CD4-positive, alpha-beta memory T cell (primary cell): ENCODE data around the gene NCBP2L. TPM values are rescaled to one million over a fixed set of nuclear protein-coding genes. Genes with fewer than 3 reads are reported as not detected.
"Not testable (repeated sequence)": the region's sequence is repeated elsewhere in the genome, so short reads cannot be mapped to it uniquely, and the experiment has no call there.

Source experiments
- CTCF ChIA-PET: fragments of 350-600 bp; sonication (Branson Sonifier 250); formaldehyde crosslinking; loops from one replicate; lab custom pipeline; 2021; ENCODE audit warnings: inconsistent platforms; ENCODE audit not compliant: partially characterized antibody; lab: Charles Lee
- POLR2A ChIA-PET: fragments of 350-600 bp; sonication (Branson Sonifier 250); formaldehyde crosslinking; loops from one replicate; lab custom pipeline; 2021; ENCODE audit not compliant: partially characterized antibody; lab: Charles Lee
- DNase-seq, 5 donors: peaks; one replicate each; pipeline versions ENCODE4 v3.0.0 to v3.0.0-alpha.2; 2020 to 2022; ENCODE audit warnings: mixed read lengths in 1 of 5
- H3K27ac ChIP-seq: one replicate; pipeline ENCODE4 v1.7.0; 2013; ENCODE audit warnings: low read depth, low read length
- H3K27me3 ChIP-seq: 2 replicates; pipeline ENCODE4 v1.7.0; 2013; ENCODE audit warnings: mild to moderate bottlenecking, low read length, moderate library complexity; ENCODE audit not compliant: insufficient read depth
- H3K36me3 ChIP-seq: 2 replicates; pipeline ENCODE4 v1.7.0; 2013; ENCODE audit warnings: mild to moderate bottlenecking, low read length, moderate library complexity; ENCODE audit not compliant: insufficient read depth
- H3K4me1 ChIP-seq: 2 replicates; pipeline ENCODE4 v1.7.0; 2013; ENCODE audit warnings: mild to moderate bottlenecking, low read length, moderate library complexity; ENCODE audit not compliant: insufficient read depth
- H3K4me3 ChIP-seq, 2 donors: one replicate each; pipeline ENCODE4 v1.7.0; 2013; ENCODE audit warnings: low read length in 2 of 2, mild to moderate bottlenecking in 1 of 2
- H3K9me3 ChIP-seq, 2 donors: one replicate each; pipeline ENCODE4 v1.7.0; 2013; ENCODE audit warnings: low read length in 2 of 2, control low read depth in 1 of 2; ENCODE audit not compliant: control insufficient read depth in 1 of 2
- H3K27ac Mint-ChIP-seq, 7 donors: one replicate each; pipeline ENCODE4 v1.8.0; 2020 to 2021; ENCODE audit warnings: mixed read lengths in 7 of 7, mild to moderate bottlenecking in 6 of 7, inconsistent platforms in 3 of 7, moderate library complexity in 3 of 7
- H3K27me3 Mint-ChIP-seq, 2 donors: one replicate each; pipeline ENCODE4 v1.8.0; 2020 to 2021; ENCODE audit warnings: mixed read lengths in 2 of 2
- H3K36me3 Mint-ChIP-seq, 2 donors: one replicate each; pipeline ENCODE4 v1.8.0; 2020 to 2021; ENCODE audit warnings: mixed read lengths in 2 of 2, inconsistent platforms in 1 of 2, mild to moderate bottlenecking in 1 of 2
- H3K4me1 Mint-ChIP-seq, 4 donors: one replicate each; pipeline ENCODE4 v1.8.0; 2020 to 2021; ENCODE audit warnings: mixed read lengths in 4 of 4, mild to moderate bottlenecking in 1 of 4
- H3K4me3 Mint-ChIP-seq, 8 donors: one replicate each; pipeline ENCODE4 v1.8.0; 2020 to 2021; ENCODE audit warnings: mixed read lengths in 8 of 8, mild to moderate bottlenecking in 7 of 8, moderate library complexity in 6 of 8, inconsistent platforms in 3 of 8
- H3K9me3 Mint-ChIP-seq, 8 donors: one replicate each; pipeline ENCODE4 v1.8.0; 2020 to 2021; ENCODE audit warnings: mixed read lengths in 8 of 8, mild to moderate bottlenecking in 5 of 8, inconsistent platforms in 3 of 8, moderate library complexity in 1 of 8
- intact Hi-C: fragments of 100-400 bp; cut with micrococcal nuclease; formaldehyde crosslinking; loops from one replicate; pipeline ENCODE4 v1.15.1; 2023
- polyA plus RNA-seq, 2 donors: library from polyadenylated mRNA; unstranded; fragments of 300-500 nt; fragmentation: Illumina TruSeq; gene quantifications; one replicate each; pipeline ENCODE4 v1.2.3, GENCODE V29; 2021
- total RNA-seq, 2 experiments: library from RNA; stranded (reverse); gene quantifications; one replicate each; pipeline ENCODE4 v1.2.3, GENCODE V29; 2021

Gene NCBP2L
- total and polyA plus RNA-seq, 4 experiments from 2014 or later = not detected

- Histone ChIP-seq H3K4me1 (peaks cover 6% of the 10 kb centered on the region), H3K27ac (no peak overlapping the region), H3K9me3 (no peaks in the 10 kb centered on the region), H3K27me3 (no peaks in the 10 kb centered on the region), H3K4me3 (no peak overlapping the region), H3K36me3 (no peaks in the 10 kb centered on the region)
- DNase-seq = no peak
- peaks cover 2 to 14% (median 7%) of the 10 kb centered on the region in 4 donors for H3K4me1 Mint-ChIP-seq
- ChIA-PET POLR2A (no interaction called here), CTCF (interaction anchor here (1.0 to 1.5 kb wide), 4 partner anchors 121 to 127 kb away, joined by 3 to 8 read pairs (median 3); no protein-coding TSS in a partner anchor)
- H3K36me3 Mint-ChIP-seq = peaks cover 0 to 3% of the 10 kb centered on the region in 2 donors
- no peak overlapping the region for H3K27ac Mint-ChIP-seq
- intact Hi-C loops = no loop called here
- H3K27me3 Mint-ChIP-seq = no peaks in the 10 kb centered on the region
- H3K9me3 Mint-ChIP-seq = no peaks in the 10 kb centered on the region
- H3K4me3 Mint-ChIP-seq = no peak overlapping the region
Observed at GRCh38 chrX:107780525-107780924, 3.0 kb downstream of the NCBP2L start.

GRCh38 chrX:107787827-107788226, 10.3 kb downstream of the NCBP2L start:
- Histone ChIP-seq H3K27me3 (no peaks in the 10 kb centered on the region), H3K4me1 (no peaks in the 10 kb centered on the region), H3K36me3 (no peaks in the 10 kb centered on the region), H3K4me3 (no peak overlapping the region), H3K27ac (no peak overlapping the region), H3K9me3 (no peaks in the 10 kb centered on the region)
- H3K9me3 Mint-ChIP-seq = no peaks in the 10 kb centered on the region
- H3K27ac Mint-ChIP-seq = no peak overlapping the region
- ChIA-PET CTCF (no interaction called here), POLR2A (no interaction called here)
- H3K36me3 Mint-ChIP-seq = no peaks in the 10 kb centered on the region
- peaks cover 0 to 4% of the 10 kb centered on the region in 2 donors for H3K27me3 Mint-ChIP-seq
- intact Hi-C loops = no loop called here
- no peak for DNase-seq
- no peak overlapping the region for H3K4me3 Mint-ChIP-seq
- no peaks in the 10 kb centered on the region for H3K4me1 Mint-ChIP-seq

DNA sequence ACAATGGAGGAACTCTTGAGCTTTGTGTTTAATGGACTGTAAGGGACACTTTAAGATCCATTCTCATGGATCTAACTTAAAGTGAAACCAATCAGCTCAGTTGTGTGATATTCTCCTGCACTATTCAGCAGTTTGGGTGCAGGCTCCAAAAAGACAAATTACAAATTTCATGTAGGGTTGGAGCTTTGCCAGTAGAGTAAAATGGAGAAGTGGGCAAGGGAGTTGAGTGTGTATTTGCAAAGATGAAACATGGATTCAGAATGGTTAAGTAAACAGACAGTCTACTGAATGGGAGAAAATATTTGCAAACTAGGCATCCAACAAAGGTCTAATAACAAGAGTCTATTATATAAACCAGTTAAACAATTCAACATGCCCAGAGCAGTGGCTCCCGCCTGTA, 26.9 kb downstream of the NCBP2L start:
- Mint-ChIP-seq H3K36me3 (no peaks in the 10 kb centered on the region), H3K27me3 (peaks cover 2 to 4% of the 10 kb centered on the region in 2 donors), H3K9me3 (peaks cover 0 to 6% (median 2%) of the 10 kb centered on the region in 8 donors), H3K4me3 (no peak overlapping the region), H3K27ac (no peak overlapping the region), H3K4me1 (peaks cover 0 to 1% (median 0%) of the 10 kb centered on the region in 4 donors)
- H3K36me3 ChIP-seq = no peaks in the 10 kb centered on the region
- H3K27me3 ChIP-seq = no peaks in the 10 kb centered on the region
- no peak overlapping the region for H3K4me3 ChIP-seq
- POLR2A ChIA-PET = no interaction called here
- H3K9me3 ChIP-seq = no peaks in the 10 kb centered on the region
- no peaks in the 10 kb centered on the region for H3K4me1 ChIP-seq
- CTCF ChIA-PET = no interaction called here
- intact Hi-C loops = no loop called here
- H3K27ac ChIP-seq = no peak overlapping the region
- no peak for DNase-seq

DNA sequence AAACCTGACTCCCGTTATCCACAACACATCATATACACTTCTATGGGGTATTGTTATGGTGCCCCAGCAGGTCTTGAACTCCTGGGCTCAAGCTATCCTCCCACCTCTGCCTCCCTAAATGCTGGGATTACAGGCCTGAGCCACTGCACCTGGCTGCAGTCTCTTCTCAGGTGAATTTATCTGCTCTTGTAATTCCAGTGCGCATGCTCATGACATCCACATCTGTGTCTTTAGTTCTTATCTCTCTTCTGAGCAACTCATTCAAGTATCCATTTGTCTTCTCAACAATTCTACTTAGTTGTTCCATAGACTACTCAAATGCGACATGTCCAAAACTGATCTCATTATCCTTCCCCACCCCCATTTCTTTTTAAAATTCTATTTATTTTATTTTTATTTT, 27.6 kb downstream of the NCBP2L start:
- ChIA-PET CTCF (no interaction called here), POLR2A (no interaction called here)
- Mint-ChIP-seq H3K4me3 (no peak overlapping the region), H3K9me3 (peaks cover 0 to 6% (median 2%) of the 10 kb centered on the region in 8 donors), H3K27me3 (peaks cover 2 to 4% of the 10 kb centered on the region in 2 donors), H3K4me1 (peaks cover 0 to 1% (median 0%) of the 10 kb centered on the region in 4 donors), H3K27ac (no peak overlapping the region), H3K36me3 (no peaks in the 10 kb centered on the region)
- H3K36me3 ChIP-seq = no peaks in the 10 kb centered on the region
- no peaks in the 10 kb centered on the region for H3K4me1 ChIP-seq
- H3K27me3 ChIP-seq = no peaks in the 10 kb centered on the region
- no peak overlapping the region for H3K27ac ChIP-seq
- H3K4me3 ChIP-seq = no peak overlapping the region
- H3K9me3 ChIP-seq = no peaks in the 10 kb centered on the region
- intact Hi-C loops = no loop called here
- DNase-seq = no peak

GRCh38 chrX:107810053-107810452, 32.5 kb downstream of the NCBP2L start:
- H3K4me3 Mint-ChIP-seq, intact Hi-C loops, H3K4me3 ChIP-seq, DNase-seq, H3K36me3 ChIP-seq, CTCF ChIA-PET, H3K27me3 ChIP-seq, H3K36me3 Mint-ChIP-seq, POLR2A ChIA-PET, H3K9me3 ChIP-seq, H3K27ac ChIP-seq, H3K4me1 ChIP-seq, H3K9me3 Mint-ChIP-seq, H3K4me1 Mint-ChIP-seq, H3K27ac Mint-ChIP-seq: not testable (repeated sequence)
- peaks cover 6 to 14% of the 10 kb centered on the region in 2 donors for H3K27me3 Mint-ChIP-seq

GRCh38 chrX:107818900-107819521, 41.5 kb downstream of the NCBP2L start:
- H3K9me3 ChIP-seq = no peaks in the 10 kb centered on the region
- intact Hi-C loops = no loop called here
- no peaks in the 10 kb centered on the region for H3K36me3 ChIP-seq
- no peak for DNase-seq
- ChIA-PET CTCF (no interaction called here), POLR2A (no interaction called here)
- no peak overlapping the region for H3K4me3 ChIP-seq
- Mint-ChIP-seq H3K9me3 (peaks cover 0 to 7% (median 5%) of the 10 kb centered on the region in 8 donors), H3K36me3 (peaks cover 0 to 2% of the 10 kb centered on the region in 2 donors), H3K27ac (no peak overlapping the region), H3K4me1 (peaks cover 3 to 6% (median 5%) of the 10 kb centered on the region in 4 donors), H3K4me3 (no peak overlapping the region), H3K27me3 (peaks cover 0 to 2% of the 10 kb centered on the region in 2 donors)
- H3K27me3 ChIP-seq = no peaks in the 10 kb centered on the region
- no peaks in the 10 kb centered on the region for H3K4me1 ChIP-seq
- no peak overlapping the region for H3K27ac ChIP-seq

- H3K27me3 ChIP-seq = no peaks in the 10 kb centered on the region
- DNase-seq = no peak
- Mint-ChIP-seq H3K36me3 (peaks cover 0 to 3% of the 10 kb centered on the region in 2 donors), H3K27me3 (peaks cover 0 to 3% of the 10 kb centered on the region in 2 donors), H3K27ac (no peak overlapping the region), H3K9me3 (peaks cover 0 to 7% (median 5%) of the 10 kb centered on the region in 8 donors), H3K4me1 (peaks cover 19 to 34% (median 27%) of the 10 kb centered on the region in 4 donors), H3K4me3 (no peak overlapping the region)
- CTCF ChIA-PET = no interaction called here
- POLR2A ChIA-PET = no interaction called here
- no peak overlapping the region for H3K27ac ChIP-seq
- intact Hi-C loops = no loop called here
- H3K9me3 ChIP-seq = no peaks in the 10 kb centered on the region
- no peak overlapping the region for H3K4me3 ChIP-seq
- no peaks in the 10 kb centered on the region for H3K36me3 ChIP-seq
- H3K4me1 ChIP-seq = peaks cover 19% of the 10 kb centered on the region
Observed at GRCh38 chrX:107823042-107823441, 45.5 kb downstream of the NCBP2L start.
